Measurements from ENCODE around the gene LMBR1. TPM values are rescaled to one million over a fixed set of nuclear protein-coding genes. Genes with fewer than 3 reads are reported as not detected.

LMBR1 gene
- total and polyA plus RNA-seq, 2 donors (not counting 1 experiment from before 2014, with no cell fraction given) = 30.8 to 41.6 TPM

- H3K27ac ChIP-seq (ENCODE audit: insufficient read depth, low read length) = no peak overlapping the region
- no peak for DNase-seq (ENCODE audit: low read depth in 2 of 2)
Observed at GRCh38 chr7:156628562-156628961, 264.4 kb downstream of the LMBR1 start.

More at GRCh38 chr7:156628562-156628961, 264.4 kb downstream of the LMBR1 start:
- H3K4me2 ChIP-seq (ENCODE audit: extremely low read depth, insufficient read depth, low read length) = no peak overlapping the region
- TF ChIP-seq CTCF (conservative IDR thresholded peaks at IDR 0.05 in 1 of 2, IDR thresholded peaks at IDR 0.05 in 1 of 2; ENCODE audit: low read depth in 1 of 2, low read length in 2 of 2) (no peak), EZH2 (IDR thresholded peaks at IDR 0.05; ENCODE audit: low read length, missing control alignments) (no peak)
- H3K9me3 ChIP-seq (ENCODE audit: control insufficient read depth, insufficient read depth, low read depth, low read length) = no peaks in the 10 kb centered on the region
- no peaks in the 10 kb centered on the region for H3K79me2 ChIP-seq (ENCODE audit: control insufficient read depth, insufficient read depth, low read length)
- no peak overlapping the region for H3K9ac ChIP-seq (ENCODE audit: insufficient read depth, low read length)
- H4K20me1 ChIP-seq (ENCODE audit: control insufficient read depth, extremely low read depth, insufficient read depth, low read length) = no peaks in the 10 kb centered on the region
- H3K4me1 ChIP-seq (ENCODE audit: control insufficient read depth, extremely low read depth, insufficient read depth, low read length) = no peaks in the 10 kb centered on the region
- no peak overlapping the region for H2AFZ ChIP-seq (ENCODE audit: low read length)
- no peaks in the 10 kb centered on the region for H3K27me3 ChIP-seq (ENCODE audit: control insufficient read depth, insufficient read depth, low read length)
- H3K4me3 ChIP-seq (replicated peaks in 1 of 4; ENCODE audit: control extremely low read depth in 1 of 4, insufficient read depth in 1 of 4, low read depth in 3 of 4, low read length in 4 of 4) = no peak overlapping the region
- H3K36me3 ChIP-seq (ENCODE audit: control insufficient read depth, insufficient read depth, low read length) = no peaks in the 10 kb centered on the region

Other genes starting within 250 kb of the LMBR1 start
- 13.9 and 14.9 TPM in 2 replicates for gene NOM1, start 56.5 kb upstream of the LMBR1 start, total RNA-seq
- gene NOM1, start 56.5 kb upstream of the LMBR1 start, polyA plus RNA-seq = 5.6 and 8.7 TPM in 2 replicates
- not detected in 2 replicates for gene MNX1, start 117.5 kb upstream of the LMBR1 start, total RNA-seq
- not detected in 2 replicates for gene MNX1, start 117.5 kb upstream of the LMBR1 start, polyA plus RNA-seq
- gene UBE3C, start 245.7 kb upstream of the LMBR1 start, total RNA-seq = 75.5 and 91.0 TPM in 2 replicates
- 76.2 and 76.3 TPM in 2 replicates for gene UBE3C, start 245.7 kb upstream of the LMBR1 start, polyA plus RNA-seq

Measured in fibroblast of lung (primary cell).